HFF-Myc (cell line): ENCODE data around the gene HTT.

ENCODE experiments used
- DNase-seq: peaks from one replicate; pipeline ENCODE4 v3.0.0-alpha.2; 2011; ENCODE audit warnings: low read depth; ENCODE audit errors: extremely low read depth
- H3K4me3 ChIP-seq: replicated peaks from 2 replicates; pipeline ENCODE4 v1.5.1; 2011; ENCODE audit warnings: low read depth, mild to moderate bottlenecking, control low read depth, low read length
- CTCF ChIP-seq: IDR thresholded peaks from 2 replicates; pipeline ENCODE4 v1.5.1; 2012; ENCODE audit warnings: mild to moderate bottlenecking, low read depth, low read length, control low read depth; ENCODE audit errors: missing control alignments

The HTT gene

GRCh38 chr4:3065551-3065950, 8.9 kb upstream of the HTT start:
- no peak for DNase-seq
- H3K4me3 ChIP-seq = no peak overlapping the region
- no peak for TF ChIP-seq CTCF

GRCh38 chr4:3066836-3067400, 7.6 kb upstream of the HTT start:
- no peak overlapping the region for H3K4me3 ChIP-seq
- TF ChIP-seq CTCF = no peak
- no peak for DNase-seq

GRCh38 chr4:3067473-3068001, 6.9 kb upstream of the HTT start:
- no peak overlapping the region for H3K4me3 ChIP-seq
- no peak for TF ChIP-seq CTCF
- DNase-seq = no peak

GRCh38 chr4:3069661-3070199, 4.8 kb upstream of the HTT start:
- TF ChIP-seq CTCF = no peak
- DNase-seq = no peak
- H3K4me3 ChIP-seq = no peak overlapping the region

GRCh38 chr4:3070709-3071500, 3.6 kb upstream of the HTT start:
- DNase-seq = no peak
- no peak for TF ChIP-seq CTCF
- H3K4me3 ChIP-seq = no peak overlapping the region

GRCh38 chr4:3071811-3072210, 2.7 kb upstream of the HTT start:
- TF ChIP-seq CTCF = no peak
- no peak overlapping the region for H3K4me3 ChIP-seq
- no peak for DNase-seq
